Activated CD4-positive, alpha-beta memory T cell treated with anti-CD3 and anti-CD28 coated beads, Interleukin-2, amount 10 ng/mL, durations not matched to agents 7 days and 5 days (primary cell): ENCODE measurements around the gene WDR62. TPM values are rescaled to one million over a fixed set of nuclear protein-coding genes. Genes with fewer than 3 reads are reported as not detected.
A peak's percentile ranks its signal among the peaks of the same experiment; 100 is the strongest.
"Not testable (repeated sequence)": the region's sequence is repeated elsewhere in the genome, so short reads cannot be mapped to it uniquely, and the experiment has no call there.

Source experiments
- CTCF ChIA-PET: fragments of 350-600 bp; sonication (Branson Sonifier 250); formaldehyde crosslinking; loops from one replicate; lab custom pipeline; 2021; ENCODE audit warnings: antibody characterized with exemption, inconsistent platforms; lab: Charles Lee
- POLR2A ChIA-PET: fragments of 350-600 bp; sonication (Branson Sonifier 250); formaldehyde crosslinking; loops from one replicate; lab custom pipeline; 2021; ENCODE audit warnings: antibody characterized with exemption; lab: Charles Lee
- DNase-seq: peaks from one replicate; pipeline ENCODE4 v3.0.0-alpha.2; 2020
- H3K27ac Mint-ChIP-seq: one replicate; pipeline ENCODE4 v1.8.0; 2021; ENCODE audit warnings: mild to moderate bottlenecking, mixed read lengths
- H3K27me3 Mint-ChIP-seq: one replicate; pipeline ENCODE4 v1.8.0; 2021; ENCODE audit warnings: mixed read lengths
- H3K36me3 Mint-ChIP-seq: one replicate; pipeline ENCODE4 v1.8.0; 2021; ENCODE audit warnings: low read depth, mixed read lengths
- H3K4me1 Mint-ChIP-seq: one replicate; pipeline ENCODE4 v1.8.0; 2021; ENCODE audit warnings: mixed read lengths
- H3K4me3 Mint-ChIP-seq: one replicate; pipeline ENCODE4 v1.8.0; 2021; ENCODE audit warnings: mild to moderate bottlenecking, mixed read lengths
- H3K9me3 Mint-ChIP-seq: one replicate; pipeline ENCODE4 v1.8.0; 2021; ENCODE audit warnings: mixed read lengths
- total RNA-seq, 2 experiments: library from RNA; stranded (reverse); gene quantifications; one replicate each; pipeline ENCODE4 v1.2.3, GENCODE V29; 2021

The WDR62 gene
- total RNA-seq, 2 experiments from 2014 or later = 24.1 to 25.0 TPM

DNA sequence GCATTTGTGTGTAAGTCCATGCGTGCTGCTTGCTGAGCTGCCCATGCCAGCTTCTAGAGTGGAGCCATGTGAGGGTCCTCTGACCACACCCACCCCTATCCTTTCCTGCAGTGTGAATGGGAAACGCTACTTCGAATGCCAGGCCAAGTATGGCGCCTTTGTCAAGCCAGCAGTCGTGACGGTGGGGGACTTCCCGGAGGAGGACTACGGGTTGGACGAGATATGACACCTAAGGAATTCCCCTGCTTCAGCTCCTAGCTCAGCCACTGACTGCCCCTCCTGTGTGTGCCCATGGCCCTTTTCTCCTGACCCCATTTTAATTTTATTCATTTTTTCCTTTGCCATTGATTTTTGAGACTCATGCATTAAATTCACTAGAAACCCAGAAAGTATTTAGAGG, 70.9 kb downstream of the WDR62 start:
- H3K4me3 Mint-ChIP-seq = no peak overlapping the region
- H3K36me3 Mint-ChIP-seq = peaks cover 20% of the 10 kb centered on the region
- POLR2A ChIA-PET = interaction anchor here (1.3 to 2.0 kb wide), 2 partner anchors 10 to 44 kb away, joined by 3 to 8 read pairs; no protein-coding TSS in a partner anchor
- no peaks in the 10 kb centered on the region for H3K9me3 Mint-ChIP-seq
- CTCF ChIA-PET = interaction anchor here (7.6 kb wide), 1 partner anchor 45 kb away, joined by 150 read pairs; no protein-coding TSS in a partner anchor
- H3K27me3 Mint-ChIP-seq = no peaks in the 10 kb centered on the region
- peaks cover 24% of the 10 kb centered on the region for H3K4me1 Mint-ChIP-seq
- no peak for DNase-seq
- no peak overlapping the region for H3K27ac Mint-ChIP-seq

GRCh38 chr19:36128392-36128736, 73.7 kb downstream of the WDR62 start:
- Mint-ChIP-seq H3K9me3 (no peaks in the 10 kb centered on the region), H3K4me1 (peaks cover 48% of the 10 kb centered on the region), H3K4me3 (peak overlapping the region; percentile 79), H3K27ac (peak overlapping the region; percentile 92), H3K27me3 (no peaks in the 10 kb centered on the region), H3K36me3 (peaks cover 8% of the 10 kb centered on the region)
- no peak for DNase-seq
- ChIA-PET POLR2A (interaction anchor here (1.1 to 3.8 kb wide), 9 partner anchors 9 to 644 kb away, joined by 3 to 43 read pairs (median 10); partner anchors contain the start of genes ALKBH6, CAPNS1, POLR2I and TBCB), CTCF (interaction anchor here (0.7 to 7.6 kb wide), 22 partner anchors 9 to 956 kb away, joined by 3 to 150 read pairs (median 5); partner anchors contain the start of genes CAPNS1, POLR2I, TBCB and THAP8)

DNA sequence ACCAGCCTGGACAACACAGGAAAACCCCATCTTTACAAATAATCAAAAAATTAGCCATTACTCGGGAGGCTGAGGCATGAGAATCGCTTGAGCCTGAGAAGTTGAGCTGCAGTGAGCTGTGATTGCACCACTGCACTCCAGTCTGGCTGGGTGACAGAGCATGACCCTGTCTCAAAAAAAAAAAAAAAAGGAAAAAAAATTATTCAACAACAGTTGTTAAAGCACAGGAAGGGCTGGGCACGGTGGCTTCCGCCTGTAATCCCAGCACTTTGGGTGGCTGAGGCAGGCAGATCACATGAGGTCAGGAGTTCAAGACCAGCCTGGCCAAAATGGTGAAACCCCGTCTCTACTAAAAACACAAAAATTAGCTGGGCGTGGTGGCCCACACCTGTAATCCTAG, 76.5 kb downstream of the WDR62 start:
- peaks cover 56% of the 10 kb centered on the region for H3K4me1 Mint-ChIP-seq
- peak overlapping the region; percentile 87 for H3K27ac Mint-ChIP-seq
- DNase-seq = peak; percentile 34
- POLR2A ChIA-PET = interaction anchor here (1.5 to 2.0 kb wide), 3 partner anchors 9 to 84 kb away, joined by 9 to 13 read pairs (median 9); partner anchors contain the start of genes CAPNS1, POLR2I, TBCB and ZNF146
- not testable (repeated sequence) for H3K4me3 Mint-ChIP-seq, H3K9me3 Mint-ChIP-seq, H3K36me3 Mint-ChIP-seq, H3K27me3 Mint-ChIP-seq
- CTCF ChIA-PET = interaction anchor here (7.6 kb wide), 1 partner anchor 39 kb away, joined by 150 read pairs; no protein-coding TSS in a partner anchor

DNA sequence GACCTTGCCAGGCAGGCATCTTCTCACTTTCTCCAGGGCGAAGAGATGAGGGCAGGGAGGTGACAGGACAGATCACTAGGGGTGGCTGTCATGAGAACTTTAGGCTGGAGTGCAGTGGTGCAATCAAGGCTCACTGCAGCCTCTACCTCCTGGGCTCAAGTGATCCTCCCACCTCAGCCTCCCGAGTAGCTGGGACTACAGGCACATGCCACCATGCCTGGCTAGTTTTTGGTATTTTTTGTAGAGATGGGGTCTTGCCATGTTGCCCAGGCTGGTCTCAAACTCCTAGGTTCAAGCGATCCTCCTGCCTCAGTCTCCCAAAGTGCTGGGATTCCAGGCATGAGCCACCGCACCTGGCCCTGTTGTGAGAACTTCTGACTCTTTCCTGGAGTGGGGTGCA, 80.2 kb downstream of the WDR62 start:
- H3K36me3 Mint-ChIP-seq, DNase-seq, H3K9me3 Mint-ChIP-seq, H3K27me3 Mint-ChIP-seq, CTCF ChIA-PET, H3K4me3 Mint-ChIP-seq, H3K27ac Mint-ChIP-seq: not testable (repeated sequence)
- peaks cover 63% of the 10 kb centered on the region for H3K4me1 Mint-ChIP-seq
- POLR2A ChIA-PET = interaction anchor here (1.2 kb wide), 1 partner anchor 20 kb away, joined by 3 read pairs; the partner anchor contains the start of genes POLR2I and TBCB

DNA sequence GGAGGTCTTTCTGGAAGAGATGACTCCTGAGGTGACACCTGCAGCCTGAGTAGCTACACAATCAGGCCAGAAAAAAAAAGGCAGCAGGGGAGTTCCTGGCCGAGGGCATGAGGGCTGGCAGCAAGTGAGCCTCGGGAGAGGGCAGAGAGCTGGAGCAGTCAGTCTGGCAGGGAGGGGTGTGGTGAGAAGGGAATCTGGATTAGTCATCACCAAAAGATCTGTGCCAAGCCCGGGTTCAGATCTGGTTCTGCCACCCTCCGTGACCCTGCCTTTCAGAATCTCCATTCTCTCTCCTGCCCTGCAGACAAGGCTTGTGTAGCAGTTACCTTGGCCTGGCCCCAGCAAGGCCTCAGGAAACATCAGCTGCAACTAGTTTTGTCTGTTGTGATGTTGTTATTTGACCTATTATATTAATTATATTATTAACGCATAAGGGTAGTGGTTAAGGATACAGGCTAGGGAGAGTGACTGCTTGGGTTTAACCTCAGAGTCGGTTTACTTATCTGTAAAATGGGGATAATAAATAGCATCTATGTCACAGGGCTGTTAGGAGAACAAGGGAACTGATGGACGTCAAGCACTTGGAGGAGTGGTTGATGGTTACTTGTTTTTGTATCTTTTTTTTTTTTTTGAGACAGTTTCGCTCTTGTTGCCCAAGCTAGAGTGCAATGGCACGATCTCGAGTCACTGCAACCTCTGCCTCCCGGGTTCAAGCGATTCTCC, 82.4 kb downstream of the WDR62 start:
- POLR2A ChIA-PET = interaction anchor here (1.4 to 3.1 kb wide), 2 partner anchors 9 to 22 kb away, joined by 3 to 14 read pairs; partner anchors contain the start of gene TBCB
- Mint-ChIP-seq H3K9me3 (no peaks in the 10 kb centered on the region), H3K4me3 (no peak overlapping the region), H3K36me3 (peaks cover 18% of the 10 kb centered on the region), H3K4me1 (peaks cover 57% of the 10 kb centered on the region), H3K27ac (peak overlapping the region; percentile 83), H3K27me3 (no peaks in the 10 kb centered on the region)
- CTCF ChIA-PET = interaction anchor here (1.1 to 3.8 kb wide), 2 partner anchors 9 to 30 kb away, joined by 3 to 31 read pairs; no protein-coding TSS in a partner anchor
- DNase-seq = peak; percentile 28

GRCh38 chr19:36139120-36139472, 84.4 kb downstream of the WDR62 start:
- Mint-ChIP-seq H3K4me3 (peak overlapping the region; percentile 92), H3K9me3 (no peaks in the 10 kb centered on the region), H3K4me1 (peaks cover 50% of the 10 kb centered on the region), H3K27me3 (no peaks in the 10 kb centered on the region), H3K27ac (peak overlapping the region; percentile 98), H3K36me3 (peaks cover 29% of the 10 kb centered on the region)
- ChIA-PET CTCF (interaction anchor here (1.0 to 3.8 kb wide), 4 partner anchors 11 to 75 kb away, joined by 3 to 31 read pairs (median 8); partner anchors contain the start of genes ZNF146 and ZNF565), POLR2A (interaction anchor here (0.7 to 3.1 kb wide), 9 partner anchors 8 to 240 kb away, joined by 3 to 43 read pairs (median 9); partner anchors contain the start of genes POLR2I, TBCB, ZNF146 and ZNF565)
- no peak for DNase-seq

DNA sequence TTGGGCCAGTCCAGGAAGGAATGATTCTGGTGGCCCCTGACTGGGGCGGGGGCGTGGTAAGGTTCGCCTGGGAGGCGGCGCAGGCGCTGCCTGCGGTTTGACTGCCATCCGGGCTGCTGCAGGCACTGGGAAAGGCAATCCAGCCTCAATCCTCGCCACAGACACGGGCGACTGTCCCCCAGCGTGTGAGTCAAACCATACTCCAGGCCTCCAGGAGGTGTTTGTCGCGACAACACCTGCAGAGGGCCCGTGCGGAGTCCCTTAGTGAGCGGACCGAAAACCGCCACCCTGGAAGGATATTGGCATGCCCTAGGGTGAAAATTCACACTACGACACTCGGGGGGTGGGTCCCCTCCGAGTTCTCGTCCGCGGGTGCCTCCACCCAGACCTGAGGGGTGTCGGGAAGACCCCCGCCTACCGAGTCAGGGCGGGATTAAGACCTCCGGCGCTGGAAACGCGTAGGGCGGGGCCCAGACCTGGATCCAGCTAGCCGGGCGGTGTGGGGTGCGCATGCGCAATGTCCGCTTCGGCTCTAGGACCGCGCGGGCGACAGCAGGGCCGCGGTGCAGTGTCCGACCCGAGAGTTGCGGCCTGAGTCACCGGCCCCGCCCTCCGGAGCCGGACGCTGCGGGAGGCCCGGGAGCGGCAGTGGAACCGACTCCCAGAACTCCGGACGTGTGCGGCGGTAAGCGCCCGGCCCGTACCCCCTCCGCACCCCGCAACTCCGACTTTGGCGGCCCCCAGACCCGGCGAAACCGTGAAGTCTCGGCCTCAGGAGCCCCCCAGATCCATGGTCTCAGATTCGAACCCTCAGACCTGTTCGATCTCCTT, 85.0 kb downstream of the WDR62 start, which contains the start of gene CAPNS1:
TSS of gene CAPNS1 (plus strand) at position 594 of the 831 bp plus-strand sequence. CDS start 946 bp downstream, outside the sequence.
- peak within 1 kb of the TSS; percentile 98 for H3K27ac Mint-ChIP-seq
- POLR2A ChIA-PET = interaction anchor here (0.7 to 2.0 kb wide), 11 partner anchors 9 to 240 kb away, joined by 3 to 43 read pairs (median 4); partner anchors contain the start of genes POLR2I, TBCB, WDR62 and ZNF146
- H3K4me1 Mint-ChIP-seq = peaks cover 50% of the 10 kb centered on the region
- peaks cover 32% of the 10 kb centered on the region for H3K36me3 Mint-ChIP-seq
- CTCF ChIA-PET = interaction anchor here (0.8 to 1.5 kb wide), 4 partner anchors 12 to 75 kb away, joined by 3 to 12 read pairs (median 4); partner anchors contain the start of genes ZNF146 and ZNF565
- peak; percentile 94 for DNase-seq
- no peaks in the 10 kb centered on the region for H3K9me3 Mint-ChIP-seq
- peak within 1 kb of the TSS; percentile 92 for H3K4me3 Mint-ChIP-seq
- H3K27me3 Mint-ChIP-seq = no peaks in the 10 kb centered on the region

DNA sequence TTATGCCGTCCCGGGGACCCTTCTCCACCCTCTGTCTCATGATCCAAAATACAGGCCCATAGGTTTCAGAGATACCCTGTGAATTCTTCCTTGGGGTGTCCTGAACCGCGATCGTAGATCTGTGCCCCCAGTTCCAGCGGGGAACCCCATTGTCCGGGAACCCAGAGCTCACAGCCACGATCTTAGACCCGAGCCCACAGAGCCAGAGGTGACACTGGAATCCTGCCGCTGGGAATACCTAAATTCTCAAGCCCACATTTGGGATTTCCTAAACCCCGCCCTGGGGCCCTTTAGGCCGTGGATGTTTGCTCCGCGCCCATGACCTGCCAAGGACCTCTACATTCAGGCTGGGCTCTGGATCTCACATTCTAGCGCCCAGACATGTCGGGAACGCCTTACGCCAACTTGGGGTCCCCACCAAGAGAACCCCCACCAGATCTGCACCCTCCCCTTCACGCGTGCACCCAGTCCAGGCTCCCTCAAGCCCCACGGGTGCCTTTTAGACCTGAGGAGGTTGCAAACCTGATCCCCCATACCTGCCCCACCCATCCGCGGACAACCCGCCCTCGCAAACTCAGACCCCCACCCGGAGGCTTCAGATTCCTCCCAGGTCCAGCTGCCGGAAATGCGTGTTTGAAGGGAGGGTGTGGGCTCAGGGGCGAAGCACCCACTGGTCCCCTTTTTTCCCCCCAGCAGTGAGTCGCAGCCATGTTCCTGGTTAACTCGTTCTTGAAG, 85.8 kb downstream of the WDR62 start:
- ChIA-PET POLR2A (interaction anchor here (0.7 to 2.0 kb wide), 10 partner anchors 10 to 237 kb away, joined by 3 to 43 read pairs (median 5); partner anchors contain the start of genes POLR2I, TBCB, WDR62 and ZNF146), CTCF (interaction anchor here (0.8 to 1.5 kb wide), 4 partner anchors 13 to 74 kb away, joined by 3 to 12 read pairs (median 4); partner anchors contain the start of genes ZNF146 and ZNF565)
- Mint-ChIP-seq H3K27me3 (no peaks in the 10 kb centered on the region), H3K4me1 (peaks cover 46% of the 10 kb centered on the region), H3K9me3 (no peaks in the 10 kb centered on the region), H3K4me3 (peak overlapping the region; percentile 92), H3K36me3 (peaks cover 38% of the 10 kb centered on the region), H3K27ac (peak overlapping the region; percentile 98)
- DNase-seq = no peak

DNA sequence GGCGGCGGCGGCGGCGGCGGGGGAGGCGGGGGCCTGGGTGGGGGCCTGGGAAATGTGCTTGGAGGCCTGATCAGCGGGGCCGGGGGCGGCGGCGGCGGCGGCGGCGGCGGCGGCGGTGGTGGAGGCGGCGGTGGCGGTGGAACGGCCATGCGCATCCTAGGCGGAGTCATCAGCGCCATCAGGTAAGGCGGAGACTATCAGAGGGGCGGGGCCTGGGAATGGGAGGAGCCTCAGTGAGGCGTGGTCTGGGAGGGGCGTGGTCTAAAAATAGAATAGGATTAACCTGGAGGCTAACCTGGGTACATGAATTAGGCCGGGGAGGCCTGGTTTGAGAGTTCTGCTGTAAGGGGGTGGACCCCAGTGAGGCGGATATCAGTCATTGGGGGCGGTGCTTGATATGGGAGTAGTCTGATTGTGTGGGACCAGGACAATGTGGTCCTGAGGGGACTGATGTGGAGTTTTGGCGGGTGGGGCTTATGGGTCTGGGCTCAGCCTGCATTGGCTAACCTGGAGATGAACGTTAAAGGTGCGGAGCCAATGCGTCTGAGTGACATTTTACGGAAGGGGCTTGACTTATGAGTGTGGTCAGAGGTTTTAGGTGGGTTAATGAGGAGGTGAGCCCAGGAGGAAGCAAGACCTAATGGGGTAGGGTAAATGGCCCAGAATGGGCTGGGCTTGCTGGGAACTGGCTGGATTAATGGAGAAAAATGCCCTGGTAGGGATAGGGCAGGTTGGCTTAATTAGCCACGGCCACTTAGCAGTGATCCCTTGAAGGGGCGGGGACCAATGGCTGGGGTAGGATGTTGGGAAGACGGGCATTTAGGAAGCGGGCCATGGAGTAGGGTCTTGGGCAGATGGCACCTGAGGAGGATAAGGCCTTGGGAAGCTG, 86.6 kb downstream of the WDR62 start:
- peak overlapping the region; percentile 92 for H3K4me3 Mint-ChIP-seq
- POLR2A ChIA-PET = interaction anchor here (1.4 to 2.0 kb wide), 4 partner anchors 11 to 188 kb away, joined by 3 to 43 read pairs (median 18); partner anchors contain the start of genes POLR2I and TBCB
- CTCF ChIA-PET = interaction anchor here (2.3 kb wide), 1 partner anchor 13 kb away, joined by 8 read pairs; no protein-coding TSS in a partner anchor
- H3K4me1 Mint-ChIP-seq = peaks cover 40% of the 10 kb centered on the region
- no peaks in the 10 kb centered on the region for H3K27me3 Mint-ChIP-seq
- no peaks in the 10 kb centered on the region for H3K9me3 Mint-ChIP-seq
- DNase-seq = peak; percentile 93
- peak overlapping the region; percentile 98 for H3K27ac Mint-ChIP-seq
- H3K36me3 Mint-ChIP-seq = peaks cover 46% of the 10 kb centered on the region

- H3K4me3 Mint-ChIP-seq = no peak overlapping the region
- DNase-seq = no peak
- no peaks in the 10 kb centered on the region for H3K27me3 Mint-ChIP-seq
- H3K4me1 Mint-ChIP-seq = peaks cover 35% of the 10 kb centered on the region
- POLR2A ChIA-PET = no interaction called here
- peaks cover 54% of the 10 kb centered on the region for H3K36me3 Mint-ChIP-seq
- H3K9me3 Mint-ChIP-seq = no peaks in the 10 kb centered on the region
- no peak overlapping the region for H3K27ac Mint-ChIP-seq
- CTCF ChIA-PET = interaction anchor here (2.3 kb wide), 1 partner anchor 14 kb away, joined by 8 read pairs; no protein-coding TSS in a partner anchor
These were observed 87.3 kb downstream of the WDR62 start for GRCh38 chr19:36142046-36142445.
